Measurements from ENCODE around the gene LYRM7. TPM values are rescaled to one million over a fixed set of nuclear protein-coding genes. Genes with fewer than 3 reads are reported as not detected.

Gene LYRM7
- total RNA-seq, 1 experiment from 2014 or later: 17.3 TPM

DNA sequence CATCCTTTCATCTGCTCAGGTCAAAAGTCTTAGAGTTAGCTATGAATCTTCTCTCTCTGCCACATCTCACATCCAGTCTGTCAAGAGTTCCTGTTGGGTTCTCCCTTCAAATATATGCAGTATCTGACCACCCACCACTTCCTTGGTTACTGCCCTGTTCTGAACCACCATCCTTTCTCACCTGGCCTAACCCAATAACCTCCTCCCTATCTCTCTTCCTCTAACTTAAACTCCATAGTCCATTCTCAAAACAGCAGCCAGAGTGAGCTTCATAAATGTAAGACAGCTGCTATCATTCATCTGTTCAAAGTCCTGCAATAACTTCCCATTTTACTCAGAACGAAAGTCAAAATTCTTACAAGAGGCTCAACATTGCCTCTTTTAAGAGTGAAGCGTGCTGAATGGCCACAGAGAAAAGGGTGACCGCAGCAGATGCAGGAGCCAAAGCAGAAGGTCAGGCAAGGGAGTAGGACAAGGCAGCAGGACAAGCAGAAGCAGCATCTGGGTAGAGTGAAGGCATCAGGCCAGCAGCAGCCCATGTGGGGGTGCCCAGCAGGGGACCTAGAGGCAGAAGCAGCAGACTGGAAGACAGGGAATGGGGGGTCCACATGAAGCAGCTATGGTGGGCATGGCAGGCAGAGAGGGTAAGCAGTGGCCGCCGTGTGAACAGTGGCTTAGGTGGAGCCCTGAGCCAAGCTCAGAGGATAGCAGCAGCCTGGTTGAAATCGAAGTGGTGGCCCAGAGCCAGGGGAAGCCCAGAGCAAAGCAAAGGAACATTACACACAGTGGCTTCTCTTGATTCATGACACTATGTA is 53.9 kb downstream of the LYRM7 start:
- Histone ChIP-seq H3K4me3 (ENCODE audit: low read depth, low read length, poor library complexity, severe bottlenecking) (no peak overlapping the region), H3K27ac (ENCODE audit: low read depth, low read length, poor library complexity, severe bottlenecking) (no peak overlapping the region), H3K27me3 (replicated peaks; ENCODE audit: insufficient read depth, low read depth, low read length, poor library complexity) (no peaks in the 10 kb centered on the region), H3K36me3 (ENCODE audit: insufficient read depth, low read length, poor library complexity, severe bottlenecking) (no peaks in the 10 kb centered on the region), H3K4me1 (ENCODE audit: insufficient read depth, low read length, poor library complexity, severe bottlenecking) (no peaks in the 10 kb centered on the region), H3K9me3 (ENCODE audit: low read depth, low read length, poor library complexity, severe bottlenecking) (no peaks in the 10 kb centered on the region)
- intact Hi-C loops (cut with micrococcal nuclease; ENCODE audit: unreplicated experiment): no loop called here
- DNase-seq (ENCODE audit: low spot score): no peak
- BruUV-seq (replicated peaks): no TSS peak
- ChIA-PET POLR2A (ENCODE audit: low non-redundant PET) (no interaction called here), CTCF (no interaction called here)
- no peak for TF ChIP-seq EZH2 (IDR thresholded peaks at IDR 0.05; ENCODE audit: borderline replicate concordance, low read depth, low read length, poor library complexity, severe bottlenecking)
- no peak for TF ChIP-seq CTCF (conservative IDR thresholded peaks at IDR 0.05; ENCODE audit: low read depth, low read length)

GRCh38 chr5:131225282-131225974 is 54.7 kb downstream of the LYRM7 start:
- POLR2A ChIA-PET (ENCODE audit: low non-redundant PET): no interaction called here
- no peak for DNase-seq (ENCODE audit: low spot score)
- BruUV-seq (replicated peaks): no TSS peak
- Histone ChIP-seq H3K9me3 (ENCODE audit: low read depth, low read length, poor library complexity, severe bottlenecking) (no peaks in the 10 kb centered on the region), H3K36me3 (ENCODE audit: insufficient read depth, low read length, poor library complexity, severe bottlenecking) (no peaks in the 10 kb centered on the region), H3K27ac (ENCODE audit: low read depth, low read length, poor library complexity, severe bottlenecking) (no peak overlapping the region), H3K4me1 (ENCODE audit: insufficient read depth, low read length, poor library complexity, severe bottlenecking) (no peaks in the 10 kb centered on the region), H3K27me3 (replicated peaks; ENCODE audit: insufficient read depth, low read depth, low read length, poor library complexity) (no peaks in the 10 kb centered on the region), H3K4me3 (ENCODE audit: low read depth, low read length, poor library complexity, severe bottlenecking) (no peak overlapping the region)
- intact Hi-C loops (cut with micrococcal nuclease; ENCODE audit: unreplicated experiment): no loop called here
- TF ChIP-seq CTCF (conservative IDR thresholded peaks at IDR 0.05; ENCODE audit: low read depth, low read length) (no peak), EZH2 (IDR thresholded peaks at IDR 0.05; ENCODE audit: borderline replicate concordance, low read depth, low read length, poor library complexity, severe bottlenecking) (no peak)
- CTCF ChIA-PET: no interaction called here

DNA sequence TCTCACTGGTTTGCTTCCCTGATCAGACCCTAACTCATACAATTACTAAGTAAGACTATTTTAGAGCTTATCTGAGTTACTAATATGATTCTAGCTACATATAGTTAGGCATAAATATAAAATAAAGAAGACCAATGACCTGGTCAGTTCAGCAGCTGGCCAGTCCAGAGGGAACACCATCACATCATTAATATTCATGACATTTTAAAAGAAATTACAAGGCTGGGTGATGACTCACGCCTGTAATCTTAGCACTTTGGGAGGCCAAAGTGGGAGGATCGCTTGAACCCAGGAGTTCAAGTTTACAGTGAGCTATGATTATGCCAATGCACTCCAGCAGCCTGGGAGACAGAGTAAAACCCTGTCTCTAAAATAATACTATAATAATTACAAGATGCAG is 56.2 kb downstream of the LYRM7 start:
- Histone ChIP-seq H3K36me3 (ENCODE audit: insufficient read depth, low read length, poor library complexity, severe bottlenecking) (no peaks in the 10 kb centered on the region), H3K9me3 (ENCODE audit: low read depth, low read length, poor library complexity, severe bottlenecking) (no peaks in the 10 kb centered on the region), H3K27ac (ENCODE audit: low read depth, low read length, poor library complexity, severe bottlenecking) (no peak overlapping the region), H3K4me1 (ENCODE audit: insufficient read depth, low read length, poor library complexity, severe bottlenecking) (no peaks in the 10 kb centered on the region), H3K4me3 (ENCODE audit: low read depth, low read length, poor library complexity, severe bottlenecking) (no peak overlapping the region), H3K27me3 (replicated peaks; ENCODE audit: insufficient read depth, low read depth, low read length, poor library complexity) (no peaks in the 10 kb centered on the region)
- no peak for DNase-seq (ENCODE audit: low spot score)
- intact Hi-C loops (cut with micrococcal nuclease; ENCODE audit: unreplicated experiment): no loop called here
- CTCF ChIA-PET: no interaction called here
- no TSS peak for BruUV-seq (replicated peaks)
- POLR2A ChIA-PET (ENCODE audit: low non-redundant PET): no interaction called here
- TF ChIP-seq CTCF (conservative IDR thresholded peaks at IDR 0.05; ENCODE audit: low read depth, low read length) (no peak), EZH2 (IDR thresholded peaks at IDR 0.05; ENCODE audit: borderline replicate concordance, low read depth, low read length, poor library complexity, severe bottlenecking) (no peak)

All from A673 (cell line).